NCI-H2196 (cell line): ENCODE data around the gene TRMT11.
"Not testable (repeated sequence)": the region's sequence is repeated elsewhere in the genome, so short reads cannot be mapped to it uniquely, and the experiment has no call there.

ENCODE experiments used
- DNase-seq: peaks from one replicate; lab custom pipeline; 2025; ENCODE audit not compliant: unreplicated experiment; lab: John Stamatoyannopoulos, UW

TRMT11 gene

DNA sequence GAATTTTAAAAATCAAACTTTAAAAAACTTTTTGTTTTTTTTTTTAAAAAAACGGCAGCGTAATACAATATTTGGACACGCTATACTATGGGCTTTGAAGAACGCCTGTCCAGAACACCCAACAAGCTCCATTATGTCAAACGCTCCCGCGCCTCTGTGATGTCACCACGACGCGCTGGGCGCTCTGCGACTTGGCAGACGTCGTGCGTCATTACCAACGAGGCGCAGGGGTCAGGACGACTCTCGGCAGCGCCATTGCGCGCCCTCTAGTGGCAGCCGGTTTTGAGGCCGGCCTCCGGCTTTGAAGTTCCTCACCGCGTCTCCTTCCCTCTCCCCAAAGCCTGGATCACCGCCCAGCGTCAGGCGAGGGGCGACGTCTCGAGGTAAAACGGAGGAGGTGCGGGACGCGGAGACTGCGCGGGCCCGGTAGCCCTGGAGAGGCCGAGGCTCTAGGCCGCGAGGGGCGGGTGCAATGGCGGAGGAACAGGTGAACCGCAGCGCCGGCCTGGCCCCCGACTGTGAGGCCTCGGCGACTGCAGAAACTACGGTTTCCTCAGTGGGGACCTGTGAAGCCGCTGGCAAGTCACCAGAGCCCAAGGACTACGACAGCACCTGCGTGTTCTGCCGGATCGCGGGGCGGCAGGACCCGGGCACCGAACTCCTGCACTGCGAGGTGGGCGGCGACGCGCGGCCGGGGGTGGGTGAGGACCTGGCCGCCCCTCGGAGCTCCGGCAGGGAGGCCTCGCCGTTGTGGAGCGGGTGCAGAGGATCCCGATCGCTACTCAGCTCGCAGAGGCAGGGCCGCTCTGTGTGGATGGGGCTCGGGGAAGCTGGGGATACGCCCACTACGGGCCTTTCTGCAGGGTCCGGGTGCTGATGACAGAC is 29.6 kb upstream of the TRMT11 start, which contains the start of gene HINT3:
HINT3 (plus strand) TSS at position 265 of the 885 bp plus-strand sequence; CDS start at position 473, 208 bp downstream.
- peak; percentile 100 for DNase-seq

DNA sequence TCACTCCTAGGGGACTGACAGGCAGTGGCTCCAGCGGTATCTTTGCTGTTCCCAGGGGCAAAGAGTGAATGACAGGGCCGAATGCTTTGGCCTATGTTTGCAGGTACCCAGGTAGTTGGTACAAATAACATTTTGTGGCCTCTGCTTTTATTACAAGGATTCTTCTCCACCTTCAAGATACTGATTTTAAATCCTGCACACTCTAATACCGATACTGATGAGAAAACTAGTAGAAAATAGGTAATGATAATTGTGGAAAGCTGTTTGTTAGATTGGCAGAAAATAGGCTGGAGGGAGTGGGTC is 29.0 kb upstream of the TRMT11 start:
- no peak for DNase-seq

DNA sequence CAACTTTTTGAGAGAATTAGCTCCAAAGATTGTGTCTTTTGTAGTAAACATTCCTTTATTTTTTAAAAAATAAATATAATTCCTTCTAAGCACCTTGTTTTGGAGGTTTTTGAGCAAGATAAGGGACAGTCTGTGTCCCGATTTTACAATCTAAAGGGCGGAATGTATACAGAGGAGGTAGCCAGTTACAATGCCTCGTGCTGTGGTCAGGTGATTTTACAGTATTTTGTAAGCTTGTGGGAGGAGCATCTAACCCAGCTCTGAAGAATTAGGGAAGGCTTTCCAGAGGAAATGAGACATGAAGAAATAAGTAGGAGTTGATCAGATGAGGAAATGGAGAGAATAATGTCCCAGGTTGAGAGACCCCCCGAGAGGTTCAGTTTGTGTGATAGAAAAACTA is 28.5 kb upstream of the TRMT11 start:
- peak; percentile 7 for DNase-seq

DNA sequence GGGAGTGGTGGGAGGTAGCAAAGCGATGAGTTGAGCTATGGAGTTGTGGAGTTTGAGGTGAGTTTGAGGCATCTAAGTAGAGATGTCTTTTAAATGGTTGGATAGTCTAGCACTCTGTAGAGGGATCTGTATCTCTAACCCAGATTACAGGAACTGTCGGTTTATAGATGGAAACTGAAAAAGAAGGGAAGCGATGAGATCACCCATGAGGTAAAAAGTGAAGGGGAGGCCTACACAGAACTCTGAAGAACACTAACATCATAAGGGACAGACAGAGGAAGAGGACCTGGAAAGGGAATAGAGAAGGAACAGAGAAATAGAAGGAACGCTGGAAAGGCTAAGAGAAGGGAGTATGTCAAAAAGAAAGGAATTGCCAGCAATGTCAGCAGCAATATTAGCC is 27.3 kb upstream of the TRMT11 start:
- DNase-seq = no peak

DNA sequence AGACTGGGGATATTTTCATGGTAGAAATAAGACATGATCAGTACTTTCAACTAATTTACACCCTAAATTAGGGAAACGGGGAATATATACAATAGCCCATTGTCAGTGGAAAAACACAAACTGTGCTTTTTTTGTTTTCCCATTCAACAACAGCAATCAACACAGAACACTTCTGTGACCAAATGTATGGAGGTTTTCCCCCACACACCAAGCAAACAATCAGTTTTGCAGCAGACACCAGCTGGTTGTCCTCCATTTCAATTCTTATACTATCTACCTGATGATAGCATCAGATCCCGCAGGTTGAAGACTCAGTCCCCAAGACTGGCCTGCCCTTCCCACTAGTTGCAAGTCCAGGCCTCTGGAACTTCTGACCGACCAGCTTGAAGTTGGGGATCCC is 25.2 kb upstream of the TRMT11 start:
- DNase-seq = no peak

DNA sequence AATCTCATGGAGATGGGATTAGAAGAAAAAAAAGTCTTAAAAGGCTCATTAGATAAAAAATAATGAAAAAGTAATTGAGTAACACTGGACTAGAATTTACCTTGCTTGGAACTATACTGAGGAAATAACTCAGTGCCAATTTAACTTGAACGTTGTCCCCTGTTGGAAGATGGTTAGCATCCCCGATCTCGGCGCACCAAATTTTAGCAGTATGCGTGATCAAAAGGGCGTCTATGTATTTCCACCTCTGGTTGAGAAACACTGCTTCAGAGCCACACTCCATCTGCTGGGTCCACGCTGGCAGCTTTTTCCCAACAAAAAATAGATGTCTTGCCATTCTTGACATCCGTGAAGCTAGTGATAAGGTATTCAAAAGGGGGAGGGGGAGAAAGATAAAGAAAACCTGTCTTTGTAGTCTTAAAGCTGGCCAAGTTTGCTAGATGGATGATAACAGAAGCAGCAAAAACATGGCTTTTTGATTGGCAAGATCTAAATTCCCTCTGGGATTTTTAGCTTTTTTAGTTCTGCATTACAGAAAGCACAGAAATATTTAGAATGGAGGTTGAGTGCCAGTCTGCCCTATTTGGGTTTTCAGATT is 23.3 kb upstream of the TRMT11 start:
- no peak for DNase-seq

DNA sequence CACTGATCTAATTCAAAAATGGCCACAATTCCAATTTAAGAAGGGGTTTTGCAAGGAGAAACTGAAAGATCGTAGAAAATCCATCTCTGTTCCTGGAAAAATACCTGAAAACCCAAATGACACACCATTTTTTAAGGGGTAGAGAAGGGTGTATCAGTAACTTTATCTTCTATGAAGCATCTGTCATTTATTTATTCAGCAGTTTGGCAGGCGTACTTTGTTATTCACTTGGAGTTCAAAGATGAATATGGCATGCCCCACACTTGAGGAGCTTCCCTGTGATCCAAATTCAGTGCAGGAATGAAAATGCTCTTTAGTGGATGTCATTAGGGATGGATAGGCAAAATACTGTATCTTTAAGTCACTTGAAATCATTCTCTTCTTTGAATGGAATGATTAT is 22.5 kb upstream of the TRMT11 start:
- no peak for DNase-seq

DNA sequence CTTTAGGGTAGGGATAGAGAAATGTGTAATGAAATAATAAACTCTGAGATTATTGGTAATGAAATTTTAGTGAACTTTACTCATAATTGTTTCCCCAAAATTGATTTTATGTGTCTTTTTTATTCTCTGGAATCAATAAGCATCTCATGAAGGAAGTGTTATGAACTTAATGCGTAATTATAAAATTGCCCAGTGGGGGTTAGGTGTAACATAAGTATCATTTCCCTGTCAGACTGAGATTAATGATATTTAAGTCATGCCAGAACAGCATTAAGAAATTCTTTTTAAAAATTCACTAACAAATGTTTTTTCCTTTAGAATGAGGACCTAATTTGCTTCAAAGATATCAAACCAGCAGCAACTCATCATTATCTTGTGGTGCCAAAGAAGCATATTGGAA is 19.8 kb upstream of the TRMT11 start:
- no peak for DNase-seq

DNA sequence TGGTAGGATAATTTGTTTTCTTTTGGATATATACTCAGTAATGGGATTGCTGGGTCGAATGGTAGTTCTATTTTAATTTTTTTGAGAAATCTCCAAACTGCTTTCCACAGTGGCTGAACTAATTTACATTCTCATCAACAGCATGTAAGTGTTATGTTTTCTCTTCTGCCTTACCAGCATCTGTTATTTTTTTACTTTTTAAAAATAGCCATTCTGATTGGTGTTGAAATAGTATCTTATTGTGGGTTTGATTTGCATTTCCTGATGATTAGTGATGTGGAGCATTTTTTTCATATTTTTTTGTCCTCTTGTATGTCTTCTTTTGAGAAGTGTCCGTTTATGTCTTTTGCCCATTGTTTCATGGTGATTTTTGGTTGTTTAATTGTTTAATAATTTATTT is 17.8 kb upstream of the TRMT11 start:
- no peak for DNase-seq

DNA sequence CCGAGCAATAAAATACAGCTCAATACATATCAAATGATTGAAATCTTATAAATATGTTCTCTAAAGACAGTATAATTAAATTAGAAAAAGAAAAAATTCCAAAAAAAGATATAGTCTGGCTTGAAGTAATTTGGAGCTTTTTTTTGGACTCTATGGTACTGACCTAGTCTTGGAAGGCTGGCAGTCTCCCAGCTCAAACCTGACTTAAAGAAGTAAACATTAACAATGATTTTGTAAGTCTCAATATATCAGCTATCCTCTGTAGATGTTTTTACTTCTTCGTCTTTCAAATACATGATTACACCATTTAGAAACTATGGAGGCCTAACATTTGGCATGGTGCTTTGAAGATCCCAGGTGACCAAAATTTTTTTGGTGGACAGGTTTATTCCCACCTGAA is 15.6 kb upstream of the TRMT11 start:
- no peak for DNase-seq

DNA sequence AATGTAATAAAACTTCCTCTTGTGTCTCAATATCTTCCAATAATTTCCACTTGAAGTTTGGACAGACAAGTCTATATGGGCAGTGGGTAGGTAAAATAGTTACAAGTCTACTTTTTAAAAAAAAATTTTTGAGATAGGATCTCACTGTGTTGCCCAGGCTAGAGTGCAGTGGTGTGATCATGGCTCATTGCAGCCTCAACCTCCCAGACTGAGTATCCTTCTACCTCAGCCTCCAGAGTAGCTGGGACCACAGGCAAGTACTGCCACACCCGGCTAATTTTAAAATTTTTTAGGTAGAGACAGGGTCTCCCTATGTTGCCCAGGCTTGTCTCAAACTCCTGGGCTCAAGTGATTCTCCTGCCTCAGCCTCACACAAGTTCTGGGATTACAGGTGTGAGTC is 13.9 kb upstream of the TRMT11 start:
- not testable (repeated sequence) for DNase-seq

DNA sequence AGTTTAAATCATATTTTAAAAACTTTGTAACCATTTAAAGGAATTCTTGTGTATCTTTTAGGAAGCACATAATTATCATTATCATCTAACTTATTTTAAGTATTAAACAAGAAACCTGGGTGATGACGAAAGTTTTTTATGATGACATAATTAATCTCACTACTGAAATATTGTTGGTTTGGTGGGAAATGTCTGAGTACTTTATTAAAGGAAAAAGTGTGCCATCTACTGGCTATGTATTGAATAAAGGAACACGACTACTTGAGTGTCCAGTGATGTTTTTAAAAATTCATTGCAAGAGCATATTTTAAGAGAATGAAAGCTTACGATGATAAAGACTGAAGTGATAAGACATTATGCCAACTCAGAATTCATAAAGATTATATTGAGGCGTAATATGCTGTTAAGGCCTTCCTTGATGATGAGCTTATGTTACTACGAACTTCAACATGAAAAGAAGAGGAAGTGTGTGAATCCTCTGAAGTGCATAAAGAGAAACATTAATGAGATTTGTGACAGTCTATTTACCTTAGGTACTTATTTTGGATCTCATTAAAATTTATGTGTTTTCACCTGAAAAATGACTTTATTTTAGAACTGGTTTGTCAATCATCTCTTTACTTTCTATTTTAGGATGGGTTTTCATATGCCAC is 12.0 kb upstream of the TRMT11 start:
- DNase-seq = peak; percentile 74

DNA sequence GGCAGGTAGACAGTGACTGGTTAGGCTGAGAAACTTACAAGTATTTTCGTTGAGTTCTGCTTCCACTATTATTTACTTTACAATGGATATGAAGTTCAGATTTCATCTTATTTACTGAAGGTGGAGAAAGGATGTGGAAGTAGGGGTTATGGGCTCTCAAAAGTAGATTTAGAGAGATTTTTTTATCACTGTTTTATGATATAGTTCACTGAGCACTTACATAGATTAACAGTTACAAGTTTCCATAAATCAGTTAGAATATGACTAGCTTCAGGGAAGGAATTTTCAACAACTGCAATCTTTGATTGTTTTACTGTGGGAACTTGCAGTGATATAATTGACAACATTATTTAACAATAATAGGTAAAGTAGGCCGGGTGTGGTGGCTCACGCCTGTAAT is 7.2 kb upstream of the TRMT11 start:
- DNase-seq = no peak

DNA sequence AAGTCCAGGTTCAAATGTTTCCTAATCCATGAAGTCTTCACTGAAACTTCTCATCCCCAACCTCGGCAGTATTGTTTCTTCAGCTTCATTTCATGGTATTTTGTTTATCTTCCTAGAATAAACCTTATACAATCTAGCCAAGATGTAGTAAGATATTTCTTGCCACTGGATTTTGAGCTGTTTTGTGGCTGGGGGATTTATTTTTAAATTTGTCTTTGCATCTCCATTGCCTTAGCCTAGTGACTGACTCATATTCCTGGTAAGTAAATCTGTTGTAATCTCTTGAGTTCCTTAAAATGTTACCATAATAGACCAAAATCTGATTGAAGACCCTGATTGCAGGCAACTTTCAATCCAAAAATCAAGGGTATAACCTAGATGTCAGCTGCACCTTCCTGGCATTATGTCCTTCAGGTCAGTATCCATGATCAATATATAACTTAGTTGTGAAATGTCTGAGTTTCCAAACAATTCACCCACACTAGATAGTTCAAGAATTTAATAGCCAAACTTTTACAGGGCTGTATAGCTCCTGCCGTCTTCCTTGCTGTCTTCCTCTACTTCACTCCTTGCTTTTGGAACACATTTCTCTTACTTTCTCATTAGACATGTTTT is 4.7 kb upstream of the TRMT11 start:
- DNase-seq = no peak

DNA sequence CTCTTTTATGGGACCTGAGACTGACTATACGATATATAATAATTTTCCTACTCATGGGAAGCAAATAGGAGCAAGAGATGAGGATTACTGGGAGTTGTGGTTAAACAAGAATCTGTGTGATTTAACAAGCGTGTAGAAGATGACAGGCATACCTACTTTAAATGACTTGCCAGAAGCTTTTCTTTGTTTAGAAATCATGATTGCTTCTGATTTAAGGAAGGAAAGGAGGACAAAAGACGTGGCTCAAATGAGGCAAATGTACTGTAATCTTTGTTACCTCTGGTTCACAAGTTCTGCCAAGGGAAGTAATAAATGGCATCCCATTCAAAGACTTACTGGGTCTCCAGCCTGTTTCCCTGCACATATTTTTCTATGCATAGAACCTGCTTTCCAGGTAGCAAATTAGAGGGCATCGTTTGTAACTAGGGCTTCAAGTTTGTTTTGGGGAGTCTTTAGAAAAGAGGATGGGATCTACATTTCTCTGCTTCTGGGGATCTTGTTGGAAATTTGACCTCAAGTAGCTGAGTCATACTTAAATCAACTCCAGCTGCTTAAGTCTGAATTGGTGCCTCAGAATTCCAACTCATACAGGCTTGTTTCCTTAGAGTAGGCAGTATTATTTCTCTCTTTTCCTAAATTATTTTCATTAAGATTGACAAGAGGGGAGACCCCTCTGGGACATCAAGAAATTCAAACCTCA is 2.9 kb upstream of the TRMT11 start:
- DNase-seq = no peak

DNA sequence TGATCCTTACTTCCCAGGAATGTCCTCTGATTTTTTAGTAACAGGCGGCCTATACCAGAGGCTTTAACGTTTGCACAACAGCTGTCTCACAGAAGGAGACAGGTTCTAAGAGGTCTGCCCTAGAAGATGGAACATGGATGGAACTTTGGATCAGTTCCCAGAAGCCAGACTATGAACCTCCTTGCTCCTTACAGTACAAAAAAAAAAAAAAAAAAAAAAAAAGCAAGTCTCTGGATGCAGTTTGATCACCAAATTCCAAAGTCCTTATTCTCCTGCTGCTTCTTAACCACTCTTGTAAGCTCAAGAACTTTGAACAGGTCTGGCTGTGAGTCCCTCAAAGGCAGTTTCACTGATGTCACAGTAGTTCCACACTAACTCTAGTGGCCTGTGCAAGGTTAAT is 2.0 kb upstream of the TRMT11 start:
- DNase-seq = no peak

DNA sequence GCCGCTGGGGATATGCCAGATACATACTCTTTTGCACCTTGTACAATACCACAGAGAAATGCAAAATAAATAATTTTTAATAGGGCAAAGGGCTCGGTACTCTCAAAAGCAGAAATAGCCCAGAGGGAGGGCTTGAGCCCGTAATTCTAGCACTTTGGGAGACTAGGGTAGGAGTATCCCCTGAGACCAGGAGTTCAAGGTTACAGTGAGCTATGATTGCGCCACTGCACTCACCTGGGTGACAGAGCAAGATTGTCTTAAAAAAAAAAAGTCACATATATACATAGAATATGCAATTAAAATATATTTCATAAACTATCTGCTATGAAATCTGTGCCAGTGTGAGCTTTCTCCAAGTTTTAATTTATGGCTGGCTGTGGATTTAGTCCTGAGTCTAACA is 818 bp upstream of the TRMT11 start:
- DNase-seq = no peak

DNA sequence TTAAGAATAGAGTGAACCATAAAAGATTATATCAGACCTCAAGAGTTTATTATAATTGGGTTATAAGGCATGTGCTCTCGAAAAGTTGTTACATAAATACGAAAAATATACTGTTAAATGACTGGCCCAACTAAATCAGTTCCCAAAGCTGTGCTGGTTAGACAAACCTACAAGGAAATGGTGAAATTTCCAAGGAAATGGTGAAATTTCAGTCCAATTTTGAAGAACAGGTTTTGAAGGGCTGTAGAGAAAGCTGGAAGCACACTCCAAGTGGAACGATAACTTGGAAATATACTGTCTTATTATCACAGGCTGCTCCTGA is 400 bp upstream of the TRMT11 start:
- DNase-seq = no peak

DNA sequence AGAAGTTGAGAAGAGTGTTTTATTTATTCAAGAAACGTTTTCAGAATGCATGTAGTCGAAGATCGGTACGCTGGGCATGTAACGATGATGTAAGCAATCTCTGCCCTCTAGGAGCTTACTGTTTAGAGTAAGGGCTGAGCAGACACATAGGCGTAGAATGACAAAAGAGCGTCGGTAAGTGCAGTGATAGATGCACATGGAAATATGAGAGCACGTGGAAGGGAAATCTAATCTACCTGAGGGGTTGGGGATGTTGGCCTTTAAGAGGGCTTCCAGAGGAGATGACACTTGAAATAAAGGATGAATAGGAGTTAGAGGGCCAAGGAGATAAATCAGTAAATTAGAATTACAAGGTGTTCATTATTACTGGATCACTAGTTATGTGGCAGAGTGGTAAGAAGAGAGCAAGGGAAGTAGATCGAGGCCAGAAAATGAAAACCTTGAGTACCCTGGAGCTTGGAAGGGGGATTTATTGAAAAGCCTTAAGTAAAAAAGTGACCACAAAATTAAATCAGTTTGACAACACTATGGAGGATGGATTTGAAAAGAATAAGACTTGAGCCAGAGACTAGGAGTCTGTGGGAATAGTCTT is 782 bp downstream of the TRMT11 start:
- no peak for DNase-seq

DNA sequence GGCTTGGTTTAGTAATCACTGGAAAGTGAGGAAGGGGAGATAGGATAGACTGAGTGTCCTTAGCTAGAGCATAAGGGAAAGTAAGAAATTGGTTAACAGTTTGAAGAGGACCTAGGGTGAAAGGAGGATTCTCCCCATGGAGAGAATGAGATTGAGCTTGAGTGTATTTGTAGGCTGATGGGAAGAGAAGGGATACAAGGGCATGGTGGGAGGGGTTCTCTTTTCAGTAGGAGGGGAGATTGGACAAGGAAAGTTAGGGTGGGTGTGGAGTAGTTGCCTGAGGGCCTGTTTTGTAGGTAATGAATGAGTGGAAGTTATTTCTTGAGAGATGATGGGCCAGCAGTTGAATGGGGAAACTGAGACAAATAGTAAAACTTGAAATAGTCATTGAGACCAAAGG is 1.9 kb downstream of the TRMT11 start:
- DNase-seq = no peak

DNA sequence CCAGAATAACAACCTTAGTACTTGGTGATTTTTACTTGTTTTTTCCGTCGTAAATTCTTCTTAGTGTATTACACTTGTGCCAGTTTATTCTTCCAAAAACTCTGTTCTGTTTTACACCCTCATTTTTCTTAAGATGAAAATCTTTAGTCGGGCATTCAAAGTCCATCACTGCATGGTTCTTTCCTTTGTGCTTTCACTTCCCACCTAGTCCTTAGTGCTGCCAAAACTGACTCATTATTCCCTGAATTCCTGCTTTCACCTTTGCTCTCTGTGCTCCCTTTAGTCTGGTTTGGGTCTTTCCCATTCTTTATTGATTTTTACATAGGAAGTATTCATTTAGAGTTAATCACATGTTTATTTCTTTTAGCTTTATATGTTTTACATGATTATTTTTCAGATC is 3.3 kb downstream of the TRMT11 start:
- no peak for DNase-seq
